GM12874 (cell line): ENCODE results near the gene TXNL1.

ENCODE experiments used
- TF ChIP-seq, protein P1 (sequence below): IDR thresholded peaks from 2 replicates; pipeline ENCODE4 v1.5.1; 2011; ENCODE audit warnings: low read depth, mild to moderate bottlenecking, control low read depth, low read length, moderate library complexity; ENCODE audit not compliant: insufficient read depth

Gene TXNL1

DNA sequence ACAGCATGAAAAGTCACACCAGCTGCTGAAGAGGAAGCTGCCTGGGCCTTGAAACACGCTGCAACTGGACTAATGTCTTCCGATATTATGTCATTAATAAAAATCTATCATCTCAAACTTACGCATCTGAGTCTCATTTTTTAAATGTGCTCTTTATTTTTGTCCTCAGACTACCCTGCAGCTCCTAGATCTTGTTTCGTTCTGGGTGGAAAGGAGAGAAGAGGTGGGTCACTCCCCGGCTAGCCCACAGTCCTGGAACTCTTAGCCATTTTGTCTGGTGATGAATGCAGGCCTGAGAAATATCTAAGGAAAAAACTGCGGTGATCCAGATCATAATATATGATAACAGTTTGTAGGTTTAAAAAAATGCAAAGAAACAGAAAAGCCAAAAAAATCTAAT, 73.3 kb downstream of the TXNL1 start:
- TF ChIP-seq, protein P1, sequence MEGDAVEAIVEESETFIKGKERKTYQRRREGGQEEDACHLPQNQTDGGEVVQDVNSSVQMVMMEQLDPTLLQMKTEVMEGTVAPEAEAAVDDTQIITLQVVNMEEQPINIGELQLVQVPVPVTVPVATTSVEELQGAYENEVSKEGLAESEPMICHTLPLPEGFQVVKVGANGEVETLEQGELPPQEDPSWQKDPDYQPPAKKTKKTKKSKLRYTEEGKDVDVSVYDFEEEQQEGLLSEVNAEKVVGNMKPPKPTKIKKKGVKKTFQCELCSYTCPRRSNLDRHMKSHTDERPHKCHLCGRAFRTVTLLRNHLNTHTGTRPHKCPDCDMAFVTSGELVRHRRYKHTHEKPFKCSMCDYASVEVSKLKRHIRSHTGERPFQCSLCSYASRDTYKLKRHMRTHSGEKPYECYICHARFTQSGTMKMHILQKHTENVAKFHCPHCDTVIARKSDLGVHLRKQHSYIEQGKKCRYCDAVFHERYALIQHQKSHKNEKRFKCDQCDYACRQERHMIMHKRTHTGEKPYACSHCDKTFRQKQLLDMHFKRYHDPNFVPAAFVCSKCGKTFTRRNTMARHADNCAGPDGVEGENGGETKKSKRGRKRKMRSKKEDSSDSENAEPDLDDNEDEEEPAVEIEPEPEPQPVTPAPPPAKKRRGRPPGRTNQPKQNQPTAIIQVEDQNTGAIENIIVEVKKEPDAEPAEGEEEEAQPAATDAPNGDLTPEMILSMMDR: no peak

DNA sequence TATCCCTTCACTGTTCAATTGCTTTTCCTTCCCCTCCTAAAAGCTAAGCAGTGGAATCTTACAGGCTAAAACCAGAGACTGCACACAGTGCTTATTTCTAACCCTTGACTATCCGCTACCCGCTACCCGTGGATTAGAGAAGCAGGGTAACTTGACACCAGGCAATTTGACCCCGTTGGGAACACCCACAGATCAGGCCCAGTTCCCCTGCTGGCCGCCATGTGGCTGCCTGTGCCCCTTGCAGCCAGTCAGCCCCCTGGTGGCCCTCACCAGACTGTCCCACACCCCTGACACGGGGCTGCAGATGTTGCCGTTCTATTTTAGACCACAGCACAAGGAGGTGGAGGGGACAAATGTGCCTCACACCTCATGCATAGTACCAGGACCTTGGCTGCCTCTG, 74.8 kb downstream of the TXNL1 start:
- TF ChIP-seq, protein P1: peak; percentile 47

DNA sequence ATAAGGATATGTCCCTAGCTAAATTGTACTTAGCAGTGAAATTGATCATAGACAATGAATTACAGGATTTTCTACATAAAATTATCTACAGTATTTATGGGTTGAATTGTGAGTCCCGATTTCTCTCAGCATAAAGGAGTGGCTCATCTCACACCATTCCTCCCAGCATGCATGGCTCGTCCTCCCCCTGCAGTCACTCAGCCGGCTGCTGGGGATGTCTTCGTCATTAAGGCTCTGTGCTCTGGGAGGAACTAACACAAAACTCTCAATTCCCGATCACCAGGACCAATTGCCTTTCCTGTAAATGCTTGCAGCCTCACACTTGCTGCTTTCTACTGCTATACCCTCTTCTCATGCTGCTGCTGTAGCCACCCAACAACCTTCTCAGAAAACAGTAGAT, 75.9 kb downstream of the TXNL1 start:
- TF ChIP-seq, protein P1: no peak

DNA sequence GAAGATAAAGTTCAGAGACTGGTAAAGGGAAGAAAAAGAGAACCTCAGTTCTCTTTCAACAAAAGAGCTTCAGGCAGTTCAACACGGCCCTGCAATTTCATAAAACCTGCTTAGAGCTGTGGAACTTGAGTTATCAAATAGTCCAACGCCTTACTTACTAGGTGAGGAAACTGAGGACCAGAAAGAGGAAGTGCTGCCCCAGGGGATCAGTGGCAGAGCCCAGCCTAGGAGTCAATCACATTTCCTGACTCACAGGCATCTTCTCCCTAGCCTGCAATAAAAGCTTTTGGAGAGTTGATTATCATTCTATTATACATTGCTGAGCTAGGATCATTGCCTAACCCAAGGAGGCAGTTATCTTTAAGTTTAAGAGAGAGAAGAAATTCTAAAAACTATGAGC, 77.4 kb downstream of the TXNL1 start:
- TF ChIP-seq, protein P1: no peak

DNA sequence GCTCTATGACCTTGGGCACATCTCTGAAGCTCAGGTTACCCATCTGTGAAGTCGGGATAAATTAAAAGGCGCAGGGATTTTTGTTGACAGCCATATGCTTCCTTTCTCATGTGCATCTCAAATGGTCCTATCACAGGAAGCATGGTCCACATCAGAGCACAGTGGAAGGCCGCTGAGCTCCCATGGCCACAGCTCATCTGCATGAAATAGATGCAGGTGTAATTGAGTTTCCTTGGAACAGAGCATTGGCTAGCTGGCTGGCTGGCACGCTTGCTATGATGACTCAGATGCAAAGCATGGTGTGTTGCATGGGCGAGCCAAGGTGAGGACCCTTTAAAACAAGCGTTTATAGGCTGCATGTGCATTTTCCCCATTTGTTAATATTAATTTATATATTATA, 79.3 kb downstream of the TXNL1 start:
- TF ChIP-seq, protein P1: no peak

DNA sequence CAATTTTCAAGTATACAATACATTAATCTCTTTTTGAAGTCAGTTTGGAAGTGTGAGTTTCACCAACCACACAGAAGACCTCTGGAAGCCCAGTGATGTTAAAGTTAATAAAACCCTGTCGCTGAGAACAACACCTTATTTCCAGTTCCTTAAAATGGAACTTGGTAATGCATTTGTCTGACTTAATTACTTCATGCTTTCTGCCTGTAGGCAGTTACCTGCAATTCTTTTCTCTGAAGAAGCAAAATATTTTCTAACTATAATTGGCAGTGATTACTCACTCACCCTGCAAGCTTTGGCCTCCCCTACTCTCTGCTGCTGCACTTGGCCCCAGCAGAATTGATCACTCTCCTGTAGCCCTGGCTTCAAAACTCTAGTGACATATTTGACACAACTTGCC, 81.5 kb downstream of the TXNL1 start:
- TF ChIP-seq, protein P1: no peak

DNA sequence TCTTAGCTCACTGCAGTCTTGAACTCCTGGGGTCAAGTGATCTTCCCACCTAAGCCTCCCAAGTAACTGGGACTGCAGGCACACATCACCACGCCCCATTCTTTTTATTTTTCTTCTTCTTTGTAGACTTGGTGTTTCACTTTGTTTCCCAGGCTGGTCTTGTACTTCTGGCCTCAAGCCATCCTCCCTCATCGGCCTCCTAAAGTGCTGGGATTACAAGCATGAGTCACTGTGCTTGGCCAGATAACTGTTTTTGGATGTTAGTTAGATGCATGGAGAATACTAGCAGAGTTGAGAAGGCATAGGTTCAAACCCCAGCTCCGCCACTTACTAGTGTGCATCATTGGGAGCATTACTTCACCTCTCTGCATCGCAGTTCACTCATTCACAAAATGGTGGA, 88.3 kb downstream of the TXNL1 start:
- TF ChIP-seq, protein P1: no peak
